GM21528 (cell line): ENCODE measurements around the gene ZBTB7B.

Source experiments
- ATAC-seq: cut with Tn5 transposase; IDR thresholded peaks from one replicate; pipeline ENCODE4 v1.9.1; 2021; ENCODE audit warnings: mild to moderate bottlenecking, moderate library complexity; ENCODE audit not compliant: unreplicated experiment, low FRiP score

The ZBTB7B gene

GRCh38 chr1:155051777-155052398, 49.3 kb downstream of the ZBTB7B start:
- ATAC-seq, result peak; percentile 6

- ATAC-seq, result no peak
These were observed 50.1 kb downstream of the ZBTB7B start for GRCh38 chr1:155052439-155053395.

GRCh38 chr1:155053531-155054105, 51.0 kb downstream of the ZBTB7B start:
- ATAC-seq, result no peak

GRCh38 chr1:155057104-155057503, 54.5 kb downstream of the ZBTB7B start:
- ATAC-seq, result no peak

GRCh38 chr1:155057788-155058211, 55.2 kb downstream of the ZBTB7B start:
- ATAC-seq, result no peak

- no peak for ATAC-seq
These were observed 58.1 kb downstream of the ZBTB7B start for GRCh38 chr1:155060736-155061135.

- ATAC-seq, result no peak
These were observed 59.0 kb downstream of the ZBTB7B start for GRCh38 chr1:155061381-155062150.

- ATAC-seq, result no peak
These were observed 59.6 kb downstream of the ZBTB7B start for GRCh38 chr1:155062151-155062686.

GRCh38 chr1:155062702-155063411, 60.3 kb downstream of the ZBTB7B start:
- no peak for ATAC-seq

GRCh38 chr1:155063550-155064110, 61.0 kb downstream of the ZBTB7B start, which contains the start of gene EFNA4:
TSS of gene EFNA4 (plus strand) at chr1:155063740. CDS start at chr1:155063824, 84 bp downstream.
- ATAC-seq, result peak; percentile 55

GRCh38 chr1:155064111-155064831, 61.7 kb downstream of the ZBTB7B start:
- ATAC-seq, result peak; percentile 14

GRCh38 chr1:155064832-155065429, 62.3 kb downstream of the ZBTB7B start:
- no peak for ATAC-seq

GRCh38 chr1:155066777-155067176, 64.2 kb downstream of the ZBTB7B start:
- ATAC-seq, result no peak
